H9 (cell line): ENCODE results near the gene CHADL. TPM values are rescaled to one million over a fixed set of nuclear protein-coding genes. Genes with fewer than 3 reads are reported as not detected.

Experiments used
- DNase-seq: peaks from one replicate; pipeline ENCODE4 v3.0.0-alpha.2; 2017
- H2AFZ ChIP-seq: one replicate; pipeline ENCODE4 v1.6.1; 2013; ENCODE audit warnings: mild to moderate bottlenecking, low read length, control low read depth, moderate library complexity
- H2AK5ac ChIP-seq: 2 replicates; pipeline ENCODE4 v1.6.1; 2013; ENCODE audit warnings: low read length, control low read depth, mixed read lengths; ENCODE audit not compliant: insufficient read length
- H2BK120ac ChIP-seq: one replicate; pipeline ENCODE4 v1.6.1; 2013; ENCODE audit warnings: low read depth, mild to moderate bottlenecking, low read length, control low read depth, inconsistent platforms; ENCODE audit not compliant: poor library complexity, severe bottlenecking
- H2BK12ac ChIP-seq: 2 replicates; pipeline ENCODE4 v1.6.1; 2013; ENCODE audit warnings: low read length, control low read depth, mixed read lengths, low read depth; ENCODE audit not compliant: insufficient read length
- H2BK15ac ChIP-seq: 2 replicates; pipeline ENCODE4 v1.6.1; 2013; ENCODE audit warnings: low read depth, low read length, control low read depth
- H2BK20ac ChIP-seq: one replicate; pipeline ENCODE4 v1.6.1; 2013; ENCODE audit warnings: low read depth, mild to moderate bottlenecking, low read length, control low read depth, inconsistent platforms; ENCODE audit not compliant: poor library complexity, severe bottlenecking
- H2BK5ac ChIP-seq: 2 replicates; pipeline ENCODE4 v1.6.1; 2013; ENCODE audit warnings: low read length, control low read depth, mixed read lengths; ENCODE audit not compliant: insufficient read length
- H3K14ac ChIP-seq: 2 replicates; pipeline ENCODE4 v1.6.1; 2013; ENCODE audit warnings: low read length, control low read depth; ENCODE audit not compliant: insufficient read depth
- H3K18ac ChIP-seq: 2 replicates; pipeline ENCODE4 v1.6.1; 2013; ENCODE audit warnings: low read depth, mild to moderate bottlenecking, mixed read lengths, low read length, control low read depth; ENCODE audit not compliant: insufficient read length
- H3K23ac ChIP-seq: 2 replicates; pipeline ENCODE4 v1.6.1; 2013; ENCODE audit warnings: low read length, control low read depth, mixed read lengths, low read depth; ENCODE audit not compliant: insufficient read length
- H3K23me2 ChIP-seq: 2 replicates; pipeline ENCODE4 v1.6.1; 2013; ENCODE audit warnings: low read depth, mild to moderate bottlenecking, mixed read lengths, low read length, control low read depth; ENCODE audit not compliant: insufficient read length, poor library complexity, severe bottlenecking
- H3K27ac ChIP-seq: 2 replicates; pipeline ENCODE4 v1.5.1; 2013; ENCODE audit warnings: low read length, control low read depth, mixed read lengths, low read depth; ENCODE audit not compliant: insufficient read length
- H3K27me3 ChIP-seq: 2 replicates; pipeline ENCODE4 v1.6.1; 2013; ENCODE audit warnings: low read length, control low read depth, inconsistent platforms; ENCODE audit not compliant: insufficient read depth
- H3K4ac ChIP-seq: 2 replicates; pipeline ENCODE4 v1.6.1; 2013; ENCODE audit warnings: low read depth, mild to moderate bottlenecking, control low read depth, inconsistent platforms, low read length, moderate library complexity
- H3K4me1 ChIP-seq: 2 replicates; pipeline ENCODE4 v1.6.1; 2013; ENCODE audit warnings: low read length, control low read depth, inconsistent platforms; ENCODE audit not compliant: insufficient read depth
- H3K4me2 ChIP-seq: 2 replicates; pipeline ENCODE4 v1.6.1; 2013; ENCODE audit warnings: low read length, control low read depth, mixed read lengths; ENCODE audit not compliant: insufficient read length, insufficient read depth
- H3K56ac ChIP-seq: 2 replicates; pipeline ENCODE4 v1.6.1; 2013; ENCODE audit warnings: low read depth, mild to moderate bottlenecking, mixed read lengths, low read length, control low read depth; ENCODE audit not compliant: insufficient read length
- H3K79me1 ChIP-seq: 2 replicates; pipeline ENCODE4 v1.6.1; 2013; ENCODE audit warnings: low read depth, mild to moderate bottlenecking, moderate library complexity, low read length, control low read depth, inconsistent platforms; ENCODE audit not compliant: insufficient read depth, poor library complexity, severe bottlenecking
- H3K79me2 ChIP-seq: 2 replicates; pipeline ENCODE4 v1.6.1; 2013; ENCODE audit warnings: low read length, control low read depth, inconsistent platforms; ENCODE audit not compliant: insufficient read depth
- H3K9ac ChIP-seq: 2 replicates; pipeline ENCODE4 v1.6.1; 2013; ENCODE audit warnings: low read length, control low read depth, mixed read lengths; ENCODE audit not compliant: insufficient read length; ENCODE audit errors: extremely low read depth
- H3K9me3 ChIP-seq: one replicate; pipeline ENCODE4 v1.6.1; 2013; ENCODE audit warnings: low read depth, low read length, inconsistent platforms; ENCODE audit not compliant: control insufficient read depth
- H3T11ph ChIP-seq: one replicate; pipeline ENCODE4 v1.6.1; 2013; ENCODE audit warnings: mild to moderate bottlenecking, low read length, control low read depth, inconsistent platforms
- H4K20me1 ChIP-seq: one replicate; pipeline ENCODE4 v1.6.1; 2013; ENCODE audit not compliant: control insufficient read depth, insufficient read length, insufficient read depth
- H4K5ac ChIP-seq: 2 replicates; pipeline ENCODE4 v1.6.1; 2013; ENCODE audit warnings: low read depth, mild to moderate bottlenecking, mixed read lengths, low read length, control low read depth; ENCODE audit not compliant: insufficient read length
- H4K8ac ChIP-seq: replicated peaks from 2 replicates; pipeline ENCODE4 v1.6.1; 2013; ENCODE audit warnings: low read length, control low read depth, mixed read lengths, low read depth; ENCODE audit not compliant: insufficient read length
- H4K91ac ChIP-seq: 2 replicates; pipeline ENCODE4 v1.6.1; 2013; ENCODE audit warnings: low read depth, mild to moderate bottlenecking, moderate library complexity, mixed read lengths, low read length, control low read depth; ENCODE audit not compliant: insufficient read length
- H3K27ac Mint-ChIP-seq, 3 experiments: 2 replicates in 2 of 3; 3 replicates in 1 of 3; pipeline ENCODE4 v1.8.0; 2020 to 2021; ENCODE audit warnings: mixed read lengths in 3 of 3, mild to moderate bottlenecking in 1 of 3, moderate library complexity in 1 of 3
- H3K27me3 Mint-ChIP-seq: 2 replicates; pipeline ENCODE4 v1.8.0; 2021; ENCODE audit warnings: low read depth, mild to moderate bottlenecking, moderate library complexity, mixed read lengths
- H3K36me3 Mint-ChIP-seq, 3 experiments: 2 replicates in 2 of 3; 3 replicates in 1 of 3; pipeline ENCODE4 v1.8.0; 2020 to 2021; ENCODE audit warnings: low read depth in 3 of 3, mixed read lengths in 3 of 3; ENCODE audit not compliant: insufficient read depth in 1 of 3
- H3K4me1 Mint-ChIP-seq, 2 experiments: 2 replicates each; pipeline ENCODE4 v1.8.0; 2020; ENCODE audit warnings: mixed read lengths in 2 of 2
- H3K4me3 Mint-ChIP-seq, 2 experiments: 2 replicates in 1 of 2; 3 replicates in 1 of 2; pipeline ENCODE4 v1.8.0; 2020 to 2021; ENCODE audit warnings: mild to moderate bottlenecking in 2 of 2, mixed read lengths in 2 of 2, moderate library complexity in 1 of 2
- H3K9me3 Mint-ChIP-seq, 2 experiments: 2 replicates in 1 of 2; 3 replicates in 1 of 2; pipeline ENCODE4 v1.8.0; 2020; ENCODE audit warnings: mild to moderate bottlenecking in 2 of 2, mixed read lengths in 2 of 2, moderate library complexity in 1 of 2
- WGBS: extraction: QIAGEN DNeasy Blood & Tissue Kit; methylation state at CpG from one replicate; pipeline ENCODE4 v1.1.7; 2013; ENCODE audit warnings: missing lambda C conversion rate, low lambda C conversion rate, mixed read lengths; ENCODE audit not compliant: insufficient read length; ENCODE audit errors: extremely low coverage; 5-methylcytosine and 5-hydroxymethylcytosine counted together
- total RNA-seq: library from RNA; stranded (reverse); gene quantifications from 2 replicates; pipeline ENCODE4 v1.2.1, GENCODE V29; 2021
- TF ChIP-seq, protein P1 (sequence below): fragments of 200-600 bp; sonication (generic); conservative IDR thresholded peaks from 3 replicates; pipeline ENCODE4 v1.8.0; 2021; ENCODE audit warnings: antibody characterized with exemption, mild to moderate bottlenecking

CHADL gene
- total RNA-seq, 1 experiment from 2014 or later: 1.6 TPM

DNA sequence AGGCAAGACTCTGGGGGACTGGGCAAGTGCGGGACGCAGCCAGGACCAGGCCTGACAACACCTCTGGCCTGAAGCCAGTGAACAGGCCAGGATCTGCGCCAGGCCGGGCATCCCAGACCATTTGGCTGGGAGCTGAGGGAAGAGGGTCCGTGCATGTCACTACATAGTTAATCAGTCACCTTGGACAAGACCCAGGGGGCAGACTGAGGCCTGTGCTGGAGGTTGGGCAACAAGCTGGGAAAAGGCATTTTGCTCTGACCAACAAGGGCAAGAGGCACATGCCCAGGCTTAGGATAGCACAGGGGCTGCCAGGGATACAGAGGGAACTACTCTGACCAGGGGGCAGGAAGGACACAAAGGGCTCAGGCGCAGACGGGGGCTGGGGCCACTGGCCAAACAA lies 7.0 kb upstream of the CHADL start:
- TF ChIP-seq, protein P1, sequence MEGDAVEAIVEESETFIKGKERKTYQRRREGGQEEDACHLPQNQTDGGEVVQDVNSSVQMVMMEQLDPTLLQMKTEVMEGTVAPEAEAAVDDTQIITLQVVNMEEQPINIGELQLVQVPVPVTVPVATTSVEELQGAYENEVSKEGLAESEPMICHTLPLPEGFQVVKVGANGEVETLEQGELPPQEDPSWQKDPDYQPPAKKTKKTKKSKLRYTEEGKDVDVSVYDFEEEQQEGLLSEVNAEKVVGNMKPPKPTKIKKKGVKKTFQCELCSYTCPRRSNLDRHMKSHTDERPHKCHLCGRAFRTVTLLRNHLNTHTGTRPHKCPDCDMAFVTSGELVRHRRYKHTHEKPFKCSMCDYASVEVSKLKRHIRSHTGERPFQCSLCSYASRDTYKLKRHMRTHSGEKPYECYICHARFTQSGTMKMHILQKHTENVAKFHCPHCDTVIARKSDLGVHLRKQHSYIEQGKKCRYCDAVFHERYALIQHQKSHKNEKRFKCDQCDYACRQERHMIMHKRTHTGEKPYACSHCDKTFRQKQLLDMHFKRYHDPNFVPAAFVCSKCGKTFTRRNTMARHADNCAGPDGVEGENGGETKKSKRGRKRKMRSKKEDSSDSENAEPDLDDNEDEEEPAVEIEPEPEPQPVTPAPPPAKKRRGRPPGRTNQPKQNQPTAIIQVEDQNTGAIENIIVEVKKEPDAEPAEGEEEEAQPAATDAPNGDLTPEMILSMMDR: no peak
- Mint-ChIP-seq H3K4me1 (no peaks in the 10 kb centered on the region), H3K27me3 (no peaks in the 10 kb centered on the region), H3K27ac (peak overlapping the region in 2 of 3 experiments; percentile 44 to 54; a peak in 3 of 7 replicates), H3K9me3 (no peaks in the 10 kb centered on the region), H3K4me3 (no peak overlapping the region), H3K36me3 (peaks cover 25 to 68% (median 54%) of the 10 kb centered on the region in 3 experiments; a peak in 6 of 7 replicates)
- no peak overlapping the region for H3K27ac ChIP-seq
- H3K79me1 ChIP-seq: no peaks in the 10 kb centered on the region
- H3K4ac ChIP-seq: no peak overlapping the region
- no peak overlapping the region for H3K56ac ChIP-seq
- no peak overlapping the region for H2BK120ac ChIP-seq
- H4K20me1 ChIP-seq: no peaks in the 10 kb centered on the region
- H2BK12ac ChIP-seq: no peak overlapping the region
- H3K23me2 ChIP-seq: no peaks in the 10 kb centered on the region
- no peak overlapping the region for H3K23ac ChIP-seq
- no peak overlapping the region for H4K8ac ChIP-seq
- H4K5ac ChIP-seq: no peak overlapping the region
- H2BK5ac ChIP-seq: no peak overlapping the region
- no peak overlapping the region for H3T11ph ChIP-seq
- no peak overlapping the region for H3K4me2 ChIP-seq
- no peak overlapping the region for H2BK15ac ChIP-seq
- H2BK20ac ChIP-seq: no peak overlapping the region
- no peaks in the 10 kb centered on the region for H3K27me3 ChIP-seq
- H3K14ac ChIP-seq: no peak overlapping the region
- no peak overlapping the region for H3K9ac ChIP-seq
- no peak overlapping the region for H4K91ac ChIP-seq
- H3K79me2 ChIP-seq: no peaks in the 10 kb centered on the region
- no CpG with 5 or more reads among the region's 7 CpGs for WGBS
- H3K9me3 ChIP-seq: no peaks in the 10 kb centered on the region
- no peak overlapping the region for H2AFZ ChIP-seq
- H3K18ac ChIP-seq: no peak overlapping the region
- H2AK5ac ChIP-seq: no peak overlapping the region
- H3K4me1 ChIP-seq: no peaks in the 10 kb centered on the region
- no peak for DNase-seq
